ENCODE data around the gene ETV3. TPM values are rescaled to one million over a fixed set of nuclear protein-coding genes. Genes with fewer than 3 reads are reported as not detected.

Gene ETV3
- total RNA-seq, 1 experiment from 2014 or later = 36.3 TPM

DNA sequence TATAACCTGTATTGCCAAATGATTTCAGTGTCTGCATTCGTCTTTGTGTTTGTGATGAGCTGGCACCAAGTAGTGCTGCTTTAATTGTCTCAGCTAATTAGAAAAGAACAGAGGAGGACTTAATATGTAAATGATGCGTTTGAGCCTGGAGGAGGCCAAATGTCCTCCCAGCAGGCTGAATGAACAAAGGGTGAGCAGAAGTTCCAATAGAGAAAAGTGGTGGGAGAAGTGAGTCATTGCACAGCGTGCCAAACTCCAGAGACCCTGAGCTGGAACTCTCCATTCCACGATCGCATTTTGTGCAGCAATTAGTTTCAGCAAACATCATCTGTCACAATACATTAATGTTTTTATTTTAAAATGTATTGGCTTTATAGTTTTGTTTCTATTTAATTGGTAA lies 56.5 kb downstream of the ETV3 start:
- H3K18ac ChIP-seq (ENCODE audit: insufficient read length, low read depth, low read length) = no peak overlapping the region
- H3K27me3 ChIP-seq (ENCODE audit: insufficient read depth, low read length) = no peaks in the 10 kb centered on the region
- H4K20me1 ChIP-seq (ENCODE audit: control insufficient read depth, insufficient read depth, insufficient read length) = no peaks in the 10 kb centered on the region
- peaks cover 3% of the 10 kb centered on the region; the same call in 1 of the 2 replicates for H3K4me1 ChIP-seq (ENCODE audit: insufficient read depth, low read length)
- H2BK12ac ChIP-seq (ENCODE audit: insufficient read length, low read depth, low read length) = no peak overlapping the region
- H3K36me3 Mint-ChIP-seq (ENCODE audit: insufficient read depth in 1 of 3, low read depth in 3 of 3) = no peaks in the 10 kb centered on the region
- H3K23ac ChIP-seq (ENCODE audit: insufficient read length, low read depth, low read length) = no peak overlapping the region
- no peak overlapping the region for H4K5ac ChIP-seq (ENCODE audit: insufficient read length, low read depth, low read length)
- H3K9ac ChIP-seq (ENCODE audit: extremely low read depth, insufficient read length, low read length) = no peak overlapping the region
- H4K91ac ChIP-seq (ENCODE audit: insufficient read length, low read depth, low read length) = no peak overlapping the region
- no peak overlapping the region for H2BK5ac ChIP-seq (ENCODE audit: insufficient read length, low read length)
- H3K14ac ChIP-seq (ENCODE audit: insufficient read depth, low read length) = no peak overlapping the region
- TF ChIP-seq, protein P1, sequence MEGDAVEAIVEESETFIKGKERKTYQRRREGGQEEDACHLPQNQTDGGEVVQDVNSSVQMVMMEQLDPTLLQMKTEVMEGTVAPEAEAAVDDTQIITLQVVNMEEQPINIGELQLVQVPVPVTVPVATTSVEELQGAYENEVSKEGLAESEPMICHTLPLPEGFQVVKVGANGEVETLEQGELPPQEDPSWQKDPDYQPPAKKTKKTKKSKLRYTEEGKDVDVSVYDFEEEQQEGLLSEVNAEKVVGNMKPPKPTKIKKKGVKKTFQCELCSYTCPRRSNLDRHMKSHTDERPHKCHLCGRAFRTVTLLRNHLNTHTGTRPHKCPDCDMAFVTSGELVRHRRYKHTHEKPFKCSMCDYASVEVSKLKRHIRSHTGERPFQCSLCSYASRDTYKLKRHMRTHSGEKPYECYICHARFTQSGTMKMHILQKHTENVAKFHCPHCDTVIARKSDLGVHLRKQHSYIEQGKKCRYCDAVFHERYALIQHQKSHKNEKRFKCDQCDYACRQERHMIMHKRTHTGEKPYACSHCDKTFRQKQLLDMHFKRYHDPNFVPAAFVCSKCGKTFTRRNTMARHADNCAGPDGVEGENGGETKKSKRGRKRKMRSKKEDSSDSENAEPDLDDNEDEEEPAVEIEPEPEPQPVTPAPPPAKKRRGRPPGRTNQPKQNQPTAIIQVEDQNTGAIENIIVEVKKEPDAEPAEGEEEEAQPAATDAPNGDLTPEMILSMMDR (conservative IDR thresholded peaks at IDR 0.05) = no peak
- no peak for DNase-seq
- H3K23me2 ChIP-seq (ENCODE audit: insufficient read length, low read depth, low read length, poor library complexity, severe bottlenecking) = no peaks in the 10 kb centered on the region
- H3K27ac Mint-ChIP-seq = no peak overlapping the region
- H3K4ac ChIP-seq (ENCODE audit: low read depth, low read length) = no peak overlapping the region
- no peak overlapping the region for H3K56ac ChIP-seq (ENCODE audit: insufficient read length, low read depth, low read length)
- no peaks in the 10 kb centered on the region for H3K9me3 Mint-ChIP-seq
- no peak overlapping the region for H3K4me2 ChIP-seq (ENCODE audit: insufficient read depth, insufficient read length, low read length)
- H2BK20ac ChIP-seq (ENCODE audit: low read depth, low read length, poor library complexity, severe bottlenecking) = no peak overlapping the region
- no peak overlapping the region for H4K8ac ChIP-seq (replicated peaks; ENCODE audit: insufficient read length, low read depth, low read length)
- no peak overlapping the region for H2BK120ac ChIP-seq (ENCODE audit: low read depth, low read length, poor library complexity, severe bottlenecking)
- H3K4me1 Mint-ChIP-seq = peaks cover 11 to 19% of the 10 kb centered on the region in 2 experiments
- no CpG with 5 or more reads among the region's 5 CpGs for WGBS (ENCODE audit: extremely low coverage, insufficient read length, low lambda C conversion rate)
- no peak overlapping the region for H2BK15ac ChIP-seq (ENCODE audit: low read depth, low read length)
- no peak overlapping the region for H2AK5ac ChIP-seq (ENCODE audit: insufficient read length, low read length)
- no peaks in the 10 kb centered on the region for H3K79me1 ChIP-seq (ENCODE audit: insufficient read depth, low read depth, low read length, poor library complexity, severe bottlenecking)
- no peak overlapping the region for H3T11ph ChIP-seq (ENCODE audit: low read length)
- no peak overlapping the region for H3K27ac ChIP-seq (ENCODE audit: insufficient read length, low read depth, low read length)
- no peaks in the 10 kb centered on the region for H3K79me2 ChIP-seq (ENCODE audit: insufficient read depth, low read length)
- H3K4me3 Mint-ChIP-seq = no peak overlapping the region
- H3K27me3 Mint-ChIP-seq (ENCODE audit: low read depth) = peaks cover 3% of the 10 kb centered on the region
- no peaks in the 10 kb centered on the region for H3K9me3 ChIP-seq (ENCODE audit: control insufficient read depth, low read depth, low read length)
- H2AFZ ChIP-seq (ENCODE audit: low read length) = no peak overlapping the region
